WERI-Rb-1 (cell line): Measurements from ENCODE around the gene CD3E.

ENCODE experiments used
- DNase-seq: peaks from one replicate; pipeline ENCODE4 v3.0.0-alpha.2; 2020
- H3K27ac ChIP-seq: fragments of 250-450 bp; sonication (Bioruptor Pico); 2 replicates; pipeline ENCODE4 v1.5.1; 2020; ENCODE audit warnings: mild to moderate bottlenecking, moderate library complexity
- H3K27me3 ChIP-seq: fragments of 250-450 bp; sonication (Bioruptor Pico); 2 replicates; pipeline ENCODE4 v1.5.1; 2021; ENCODE audit warnings: mild to moderate bottlenecking, low read depth, moderate library complexity; ENCODE audit not compliant: insufficient read depth, severe bottlenecking
- H3K36me3 ChIP-seq: fragments of 250-450 bp; sonication (Bioruptor Pico); 2 replicates; pipeline ENCODE4 v1.5.1; 2020; ENCODE audit warnings: mild to moderate bottlenecking, moderate library complexity
- H3K4me3 ChIP-seq: 2 replicates; pipeline ENCODE4 v1.5.1; 2011; ENCODE audit warnings: low read depth, mild to moderate bottlenecking, control low read depth, low read length
- H3K9me3 ChIP-seq: fragments of 250-450 bp; sonication (Bioruptor Pico); 2 replicates; pipeline ENCODE4 v1.5.1; 2021; ENCODE audit warnings: mild to moderate bottlenecking, moderate library complexity; ENCODE audit not compliant: severe bottlenecking
- CTCF ChIP-seq: IDR thresholded peaks from 2 replicates; pipeline ENCODE4 v1.5.1; 2011; ENCODE audit warnings: low read depth, mild to moderate bottlenecking, control low read depth, inconsistent platforms, low read length

The CD3E gene

GRCh38 chr11:118291477-118292135 is 12.9 kb upstream of the CD3E start:
- H3K4me3 ChIP-seq, result no peak overlapping the region
- no peak for TF ChIP-seq CTCF
- DNase-seq, result no peak

DNA sequence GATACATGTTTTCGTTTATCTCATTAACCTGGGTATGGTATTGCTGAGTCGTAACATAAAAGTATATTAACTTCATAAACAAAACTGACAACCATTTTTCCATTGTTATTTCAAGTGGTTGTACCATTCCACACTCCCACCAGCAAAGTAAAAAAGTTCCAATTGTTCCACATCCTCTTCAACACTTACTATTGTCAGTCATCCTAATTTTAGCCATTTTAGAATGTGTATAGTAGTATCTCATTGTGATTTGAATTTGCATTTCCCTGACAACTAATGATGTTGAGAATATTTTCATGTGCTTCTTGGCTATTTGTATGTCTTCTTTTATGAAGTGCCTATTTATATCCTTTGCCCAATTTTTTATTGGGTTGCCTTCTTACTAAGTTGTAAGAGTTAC is 10.5 kb upstream of the CD3E start:
- no peak for DNase-seq
- no peaks in the 10 kb centered on the region for H3K9me3 ChIP-seq
- H3K36me3 ChIP-seq, result no peaks in the 10 kb centered on the region
- H3K27me3 ChIP-seq, result no peaks in the 10 kb centered on the region
- H3K27ac ChIP-seq, result no peak overlapping the region
- TF ChIP-seq CTCF, result no peak
- no peak overlapping the region for H3K4me3 ChIP-seq

More at GRCh38 chr11:118291477-118292135, 12.9 kb upstream of the CD3E start:
- no peaks in the 10 kb centered on the region for H3K27me3 ChIP-seq
- H3K27ac ChIP-seq, result no peak overlapping the region
- H3K36me3 ChIP-seq, result no peaks in the 10 kb centered on the region
- no peaks in the 10 kb centered on the region for H3K9me3 ChIP-seq

GRCh38 chr11:118295199-118295598 is 9.3 kb upstream of the CD3E start:
- H3K27me3 ChIP-seq, result no peaks in the 10 kb centered on the region
- DNase-seq, result no peak
- H3K27ac ChIP-seq, result no peak overlapping the region
- H3K9me3 ChIP-seq, result no peaks in the 10 kb centered on the region
- no peak for TF ChIP-seq CTCF
- no peaks in the 10 kb centered on the region for H3K36me3 ChIP-seq
- no peak overlapping the region for H3K4me3 ChIP-seq

DNA sequence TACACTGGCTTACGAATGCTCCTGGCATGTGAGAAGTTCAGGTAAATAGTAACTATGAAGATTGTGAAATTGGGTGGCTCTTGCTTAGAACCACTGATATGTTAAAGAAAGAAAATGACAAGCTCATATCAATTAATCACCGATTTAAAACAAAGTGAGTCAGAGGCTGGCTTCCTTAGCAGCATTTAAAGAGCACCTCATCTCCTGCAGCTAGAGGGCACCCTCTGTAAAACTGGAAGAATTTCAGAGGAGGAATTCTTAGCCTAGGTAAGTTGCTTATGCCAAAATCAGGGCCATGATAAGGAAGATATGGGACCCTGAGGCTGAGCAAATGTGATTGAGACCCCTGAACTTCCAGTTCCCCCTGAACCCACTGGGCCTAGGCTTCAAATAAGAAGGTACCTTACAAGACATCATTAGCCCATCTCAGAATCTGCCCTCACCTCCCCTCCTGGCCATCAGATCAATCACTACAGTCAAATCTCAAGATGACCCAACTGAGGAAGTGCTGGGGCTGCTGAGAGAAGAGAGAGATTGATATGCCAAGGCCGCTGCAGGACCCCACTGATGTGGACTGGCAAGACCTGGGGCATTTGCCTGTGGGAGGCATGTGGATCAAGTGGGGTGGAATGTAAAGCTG is 8.6 kb upstream of the CD3E start:
- peak; percentile 28 for DNase-seq
- H3K27me3 ChIP-seq, result no peaks in the 10 kb centered on the region
- H3K27ac ChIP-seq, result no peak overlapping the region
- no peak overlapping the region for H3K4me3 ChIP-seq
- peak; percentile 62 for TF ChIP-seq CTCF
- H3K9me3 ChIP-seq, result no peaks in the 10 kb centered on the region
- H3K36me3 ChIP-seq, result no peaks in the 10 kb centered on the region

DNA sequence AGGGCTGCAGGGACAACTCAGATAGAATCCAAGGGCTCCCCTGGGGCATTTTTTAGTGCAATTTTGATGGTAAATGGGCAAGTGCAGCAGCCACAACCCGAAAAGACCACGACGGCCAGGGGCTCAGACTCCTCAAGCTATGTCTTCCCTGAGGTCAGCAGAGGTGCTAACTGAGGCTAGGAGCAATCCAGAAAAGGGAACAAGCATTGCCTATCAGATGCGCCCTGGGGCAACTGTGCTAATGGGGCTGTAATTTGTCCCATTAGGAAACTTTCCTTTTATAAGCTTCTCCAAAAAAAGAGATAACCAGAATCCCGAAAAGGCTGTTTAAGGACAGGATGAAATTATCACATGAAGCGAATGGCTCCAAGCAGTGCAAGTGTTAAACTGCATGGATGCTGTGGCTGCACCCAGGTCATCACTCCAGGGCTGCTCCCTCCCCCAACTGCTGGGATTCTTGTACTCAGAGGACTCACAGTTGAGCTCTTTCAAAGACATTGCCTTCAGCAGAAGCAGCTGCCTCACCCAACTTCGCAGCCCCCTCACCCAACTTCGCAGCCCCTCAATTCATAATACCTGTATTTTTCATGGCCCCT is 2.8 kb upstream of the CD3E start:
- H3K9me3 ChIP-seq, result no peaks in the 10 kb centered on the region
- H3K27me3 ChIP-seq, result no peaks in the 10 kb centered on the region
- no peak for DNase-seq
- TF ChIP-seq CTCF, result no peak
- no peak overlapping the region for H3K27ac ChIP-seq
- H3K4me3 ChIP-seq, result no peak overlapping the region
- no peaks in the 10 kb centered on the region for H3K36me3 ChIP-seq
